B cell (primary cell): ENCODE results near the gene ARSD.
"Not testable (repeated sequence)": the region's sequence is repeated elsewhere in the genome, so short reads cannot be mapped to it uniquely, and the experiment has no call there.

ENCODE experiments used
- CTCF ChIP-seq: fragments of 200-600 bp; IDR thresholded peaks from one replicate; pipeline ENCODE4 v1.8.0; 2022; ENCODE audit warnings: antibody characterized with exemption, mild to moderate bottlenecking
- EZH2 ChIP-seq: IDR thresholded peaks from 2 replicates; pipeline ENCODE4 v1.6.1; 2012; ENCODE audit warnings: borderline replicate concordance, low read depth, mild to moderate bottlenecking, moderate library complexity, low read length; ENCODE audit not compliant: insufficient read depth, poor library complexity, severe bottlenecking

- not testable (repeated sequence) for TF ChIP-seq CTCF, EZH2
Measured at GRCh38 chrX:2937942-2938341, 8.8 kb upstream of the ARSD start.
